Tibial nerve (tissue), 3 donors: ENCODE results near the gene PPCDC.

ENCODE experiments used
- CTCF ChIP-seq, 5 experiments: fragments of 200-600 bp in 3 of 5; fragments of 450-650 bp in 2 of 5; sonication (generic) in 3 of 5; IDR thresholded peaks; one replicate each; pipeline ENCODE4 v1.5.1; 2016 to 2019; ENCODE audit warnings: antibody characterized with exemption in 5 of 5, mild to moderate bottlenecking in 3 of 5, moderate library complexity in 2 of 5
- POLR2A ChIP-seq, 2 donors: fragments of 450-650 bp; IDR thresholded peaks; one replicate each; pipeline ENCODE4 v1.6.1; 2017; ENCODE audit warnings: antibody characterized with exemption in 2 of 2, mild to moderate bottlenecking in 2 of 2, moderate library complexity in 2 of 2

DNA sequence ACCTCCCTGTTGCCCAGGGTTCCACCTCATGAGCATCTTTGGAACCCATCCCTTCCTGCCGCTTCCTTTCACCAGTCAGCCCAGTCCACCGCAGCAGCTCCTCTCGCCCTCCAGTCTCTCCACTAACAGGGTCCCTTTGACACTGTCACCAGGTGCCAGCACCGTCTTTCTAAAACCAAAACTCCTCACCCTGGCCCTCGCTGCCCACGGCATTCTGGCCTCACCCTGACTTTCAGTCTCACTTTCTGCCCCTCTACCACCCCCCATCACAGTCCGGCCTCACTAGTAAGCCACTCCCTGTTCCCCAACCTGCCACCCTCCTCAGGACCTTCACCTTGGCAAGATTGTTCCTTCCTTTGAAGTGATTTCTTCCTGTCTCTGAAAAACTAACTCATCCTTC lies 4.2 kb downstream of the PPCDC start:
- TF ChIP-seq CTCF (IDR thresholded peaks at IDR 0.05) = no peak
- no peak for TF ChIP-seq POLR2A (IDR thresholded peaks at IDR 0.05)
